Adrenal gland (tissue), 5 donors: ENCODE results near the gene SLC66A1.

Experiments
- CTCF ChIP-seq, 6 experiments: fragments of 450-650 bp in 4 of 6; fragments of 200-600 bp in 2 of 6; sonication (generic) in 1 of 6; IDR thresholded peaks; 1 replicate in 5 of 6; 2 replicates in 1 of 6; pipeline versions ENCODE4 v1.5.1 to v1.8.0; 2016 to 2021; ENCODE audit warnings: antibody characterized with exemption in 6 of 6, mild to moderate bottlenecking in 2 of 6, moderate library complexity in 1 of 6
- POLR2A ChIP-seq, 2 donors: fragments of 450-650 bp; IDR thresholded peaks; one replicate each; pipeline ENCODE4 v1.6.1; 2017; ENCODE audit warnings: antibody characterized with exemption in 2 of 2, mild to moderate bottlenecking in 2 of 2, moderate library complexity in 1 of 2
- donor health status: DM: no; HTN: no; CAD: no.

- TF ChIP-seq CTCF (IDR thresholded peaks at IDR 0.05) (no peak), POLR2A (IDR thresholded peaks at IDR 0.05) (no peak)
Measured at GRCh38 chr1:19376428-19377372, 64.6 kb downstream of the SLC66A1 start.
